Cardiac septum (tissue), 1 donor: ENCODE results near the gene NAB1. TPM values are rescaled to one million over a fixed set of nuclear protein-coding genes. Genes with fewer than 3 reads are reported as not detected.

Experiments
- DNase-seq: peaks from one replicate; pipeline ENCODE4 v3.0.0-alpha.2; 2020; ENCODE audit warnings: low spot score
- intact Hi-C: fragments of 100-400 bp; cut with DNase I; formaldehyde crosslinking; loops from one replicate; pipeline ENCODE4 v1.14.0; 2022
- total RNA-seq: library from RNA; stranded (reverse); fragmentation: NEBNext Ultra II Directional; extraction: Animal tissue kit (Norgen Biotek cat#: 25700); gene quantifications from one replicate; pipeline ENCODE4 v1.2.1, GENCODE V29; 2021
- donor health status: DM: no; HTN: no; CAD: no.

The NAB1 gene
- total RNA-seq, 1 donor from 2014 or later = 35.4 TPM

GRCh38 chr2:190635781-190636180 lies 13.1 kb upstream of the NAB1 start:
- intact Hi-C loops = no loop called here
- DNase-seq = no peak

GRCh38 chr2:190636361-190636760 lies 12.5 kb upstream of the NAB1 start:
- intact Hi-C loops = no loop called here
- DNase-seq = no peak

- intact Hi-C loops = no loop called here
Measured at GRCh38 chr2:190637281-190637734, 11.6 kb upstream of the NAB1 start.

GRCh38 chr2:190637903-190638618 lies 10.8 kb upstream of the NAB1 start:
- DNase-seq = no peak
- intact Hi-C loops = no loop called here

More at GRCh38 chr2:190637281-190637734, 11.6 kb upstream of the NAB1 start:
- no peak for DNase-seq

- intact Hi-C loops = no loop called here
- no peak for DNase-seq
Measured at GRCh38 chr2:190640117-190640516, 8.8 kb upstream of the NAB1 start.

- no peak for DNase-seq
- intact Hi-C loops = no loop called here
Measured at GRCh38 chr2:190641469-190641868, 7.4 kb upstream of the NAB1 start.

- no peak for DNase-seq
- intact Hi-C loops = loop anchor here (5.0 kb wide), 1 partner anchor 235 kb away; the partner anchor contains the start of gene GLS
Measured at GRCh38 chr2:190646780-190647522, 1.9 kb upstream of the NAB1 start.

GRCh38 chr2:190648289-190649034 lies 421 bp upstream of the NAB1 start:
- peak; percentile 95 for DNase-seq
- intact Hi-C loops = loop anchor here (1.0 to 5.0 kb wide), 4 partner anchors 74 to 234 kb away; partner anchors contain the start of genes GLS and NEMP2

- intact Hi-C loops = loop anchor here (2.0 to 10.0 kb wide), 4 partner anchors 68 to 365 kb away; partner anchors contain the start of genes GLS and STAT1
- DNase-seq = no peak
Measured at GRCh38 chr2:190649798-190650390, 1.0 kb downstream of the NAB1 start.

- DNase-seq = no peak
- intact Hi-C loops = loop anchor here (5.0 to 10.0 kb wide), 2 partner anchors 69 to 363 kb away; partner anchors contain the start of gene STAT1
Measured at GRCh38 chr2:190651413-190651812, 2.5 kb downstream of the NAB1 start.

GRCh38 chr2:190653231-190653630 lies 4.3 kb downstream of the NAB1 start:
- intact Hi-C loops = loop anchor here (5.0 to 10.0 kb wide), 2 partner anchors 71 to 362 kb away; partner anchors contain the start of gene STAT1
- no peak for DNase-seq

GRCh38 chr2:190653931-190654330 lies 5.0 kb downstream of the NAB1 start:
- DNase-seq = no peak
- intact Hi-C loops = loop anchor here (5.0 to 10.0 kb wide), 2 partner anchors 72 to 361 kb away; partner anchors contain the start of gene STAT1

- DNase-seq = no peak
- intact Hi-C loops = loop anchor here (10.0 kb wide), 1 partner anchor 360 kb away; the partner anchor contains the start of gene STAT1
Measured at GRCh38 chr2:190655113-190655512, 6.2 kb downstream of the NAB1 start.

GRCh38 chr2:190655570-190655969 lies 6.7 kb downstream of the NAB1 start:
- intact Hi-C loops = loop anchor here (10.0 kb wide), 1 partner anchor 359 kb away; the partner anchor contains the start of gene STAT1
- DNase-seq = no peak

GRCh38 chr2:190656301-190656700 lies 7.4 kb downstream of the NAB1 start:
- DNase-seq = no peak
- intact Hi-C loops = loop anchor here (10.0 kb wide), 1 partner anchor 358 kb away; the partner anchor contains the start of gene STAT1

GRCh38 chr2:190657474-190658255 lies 8.8 kb downstream of the NAB1 start:
- intact Hi-C loops = loop anchor here (10.0 kb wide), 1 partner anchor 357 kb away; the partner anchor contains the start of gene STAT1
- no peak for DNase-seq

- no peak for DNase-seq
- intact Hi-C loops = loop anchor here (10.0 kb wide), 1 partner anchor 355 kb away; the partner anchor contains the start of gene STAT1
Measured at GRCh38 chr2:190659553-190659952, 10.7 kb downstream of the NAB1 start.

- intact Hi-C loops = no loop called here
- no peak for DNase-seq
Measured at GRCh38 chr2:190662754-190663153, 13.9 kb downstream of the NAB1 start.
